SK-N-SH treated with all-trans-retinoic acid at 6 μM for 48 hours (cell line): ENCODE data around the gene CRYBG3.

Experiments used
- ATAC-seq: fragments of 200-7000 bp; cut with Tn5 transposase; 3 replicates; pipeline ENCODE4 v1.9.1; 2020; ENCODE audit warnings: mild to moderate bottlenecking, moderate library complexity
- ARNTL ChIP-seq: fragments of 450-650 bp; formaldehyde crosslinking; IDR thresholded peaks from 2 replicates; pipeline ENCODE4 v1.5.0; 2020; ENCODE audit warnings: low read depth, mild to moderate bottlenecking, moderate library complexity, borderline replicate concordance
- BACH2 ChIP-seq: fragments of 250-450 bp; sonication (Bioruptor Pico); IDR thresholded peaks from 2 replicates; pipeline ENCODE4 v1.9.0; 2021; ENCODE audit warnings: mild to moderate bottlenecking, borderline replicate concordance
- CREB5 ChIP-seq: fragments of 250-450 bp; sonication (Bioruptor Pico); IDR thresholded peaks from 2 replicates; pipeline ENCODE4 v1.5.1; 2020; ENCODE audit warnings: low read depth, mild to moderate bottlenecking, moderate library complexity
- CSDC2 ChIP-seq: fragments of 250-450 bp; sonication (Bioruptor Pico); IDR thresholded peaks from 2 replicates; pipeline ENCODE4 v1.5.0; 2020; ENCODE audit warnings: mild to moderate bottlenecking, moderate library complexity
- CSRNP3 ChIP-seq: fragments of 250-450 bp; sonication (Bioruptor Pico); IDR thresholded peaks from 2 replicates; pipeline ENCODE4 v1.5.1; 2021; ENCODE audit warnings: mild to moderate bottlenecking, moderate library complexity
- ESRRG ChIP-seq: fragments of 250-450 bp; sonication (Bioruptor Pico); IDR thresholded peaks from 2 replicates; pipeline ENCODE4 v1.6.1; 2021; ENCODE audit warnings: mild to moderate bottlenecking
- GLIS3 ChIP-seq: fragments of 250-450 bp; sonication (Bioruptor Pico); IDR thresholded peaks from 2 replicates; pipeline ENCODE4 v1.5.0; 2020; ENCODE audit warnings: mild to moderate bottlenecking, moderate library complexity
- ISL1 ChIP-seq: fragments of 250-450 bp; sonication (Bioruptor Pico); IDR thresholded peaks from 2 replicates; pipeline ENCODE4 v2.1.2; 2022; ENCODE audit warnings: mild to moderate bottlenecking, moderate library complexity
- OSR1 ChIP-seq: fragments of 250-450 bp; sonication (Bioruptor Pico); IDR thresholded peaks from 2 replicates; pipeline ENCODE4 v1.8.0; 2022; ENCODE audit warnings: moderate library complexity, mild to moderate bottlenecking, inconsistent platforms
- PATZ1 ChIP-seq: fragments of 250-450 bp; sonication (Bioruptor Pico); IDR thresholded peaks from 2 replicates; pipeline ENCODE4 v1.8.0; 2020; ENCODE audit warnings: mild to moderate bottlenecking, moderate library complexity, borderline replicate concordance
- POU6F1 ChIP-seq: fragments of 250-450 bp; sonication (Bioruptor Pico); IDR thresholded peaks from 2 replicates; pipeline ENCODE4 v1.8.0; 2021; ENCODE audit warnings: low read depth, mild to moderate bottlenecking, moderate library complexity, borderline replicate concordance
- PPARA ChIP-seq: fragments of 250-450 bp; sonication (Bioruptor Pico); IDR thresholded peaks from 2 replicates; pipeline ENCODE4 v1.5.0; 2020; ENCODE audit warnings: mild to moderate bottlenecking, borderline replicate concordance
- RARB ChIP-seq: fragments of 250-450 bp; sonication (Bioruptor Pico); IDR thresholded peaks from 2 replicates; pipeline ENCODE4 v1.8.0; 2021; ENCODE audit warnings: mild to moderate bottlenecking, moderate library complexity
- SNAI2 ChIP-seq: fragments of 250-450 bp; sonication (Bioruptor Pico); IDR thresholded peaks from 2 replicates; pipeline ENCODE4 v1.5.0; 2020; ENCODE audit warnings: mild to moderate bottlenecking, moderate library complexity
- TCF4 ChIP-seq: fragments of 250-450 bp; sonication (Bioruptor Pico); IDR thresholded peaks from 2 replicates; pipeline ENCODE4 v1.8.0; 2021; ENCODE audit warnings: mild to moderate bottlenecking, moderate library complexity, borderline replicate concordance
- TOX ChIP-seq: fragments of 250-450 bp; sonication (Bioruptor Pico); IDR thresholded peaks from 2 replicates; pipeline ENCODE4 v1.8.0; 2021; ENCODE audit warnings: mild to moderate bottlenecking, moderate library complexity, borderline replicate concordance
- ZC3H10 ChIP-seq: fragments of 250-450 bp; sonication (Bioruptor Pico); IDR thresholded peaks from 2 replicates; pipeline ENCODE4 v1.5.1; 2021; ENCODE audit warnings: mild to moderate bottlenecking, moderate library complexity
- ZFP3 ChIP-seq: fragments of 250-450 bp; sonication (Bioruptor Pico); IDR thresholded peaks from 2 replicates; pipeline ENCODE4 v1.5.0; 2020; ENCODE audit warnings: mild to moderate bottlenecking, moderate library complexity
- ZFP30 ChIP-seq: fragments of 450-650 bp; formaldehyde crosslinking; IDR thresholded peaks from 2 replicates; pipeline ENCODE4 v1.5.0; 2022; ENCODE audit warnings: mild to moderate bottlenecking, moderate library complexity
- ZNF565 ChIP-seq: fragments of 450-650 bp; formaldehyde crosslinking; conservative IDR thresholded peaks from 2 replicates; pipeline ENCODE4 v1.5.0; 2020; ENCODE audit warnings: low read depth, mild to moderate bottlenecking, moderate library complexity
- ZNF70 ChIP-seq: fragments of 450-650 bp; formaldehyde crosslinking; IDR thresholded peaks from 2 replicates; pipeline ENCODE4 v1.5.0; 2020; ENCODE audit warnings: mild to moderate bottlenecking, moderate library complexity
- ZNF8 ChIP-seq: fragments of 450-650 bp; formaldehyde crosslinking; IDR thresholded peaks from 2 replicates; pipeline ENCODE4 v1.5.0; 2020; ENCODE audit warnings: mild to moderate bottlenecking, moderate library complexity
- TF ChIP-seq, protein P1 (sequence below): fragments of 250-450 bp; sonication (Bioruptor Pico); IDR thresholded peaks from 2 replicates; pipeline ENCODE4 v1.5.0; 2020; ENCODE audit warnings: mild to moderate bottlenecking, moderate library complexity

CRYBG3 gene

GRCh38 chr3:97778152-97778551, 43.7 kb upstream of the CRYBG3 start:
- no peak for ATAC-seq
- TF ChIP-seq ARNTL (no peak), ZNF8 (CRISPR knock-in tag) (no peak), PATZ1 (CRISPR knock-in tag) (no peak), CSRNP3 (CRISPR knock-in tag) (no peak), POU6F1 (CRISPR knock-in tag) (no peak), PPARA (CRISPR knock-in tag) (no peak), GLIS3 (no peak), CSDC2 (CRISPR knock-in tag) (no peak), ZNF70 (CRISPR knock-in tag) (no peak), ESRRG (CRISPR knock-in tag) (no peak), ZNF565 (CRISPR knock-in tag) (no peak), ZC3H10 (CRISPR knock-in tag) (no peak), ZFP30 (CRISPR knock-in tag) (no peak), RARB (CRISPR knock-in tag) (no peak), TCF4 (no peak), ZFP3 (CRISPR knock-in tag) (no peak), TOX (CRISPR knock-in tag) (no peak)
- TF ChIP-seq, protein P1, sequence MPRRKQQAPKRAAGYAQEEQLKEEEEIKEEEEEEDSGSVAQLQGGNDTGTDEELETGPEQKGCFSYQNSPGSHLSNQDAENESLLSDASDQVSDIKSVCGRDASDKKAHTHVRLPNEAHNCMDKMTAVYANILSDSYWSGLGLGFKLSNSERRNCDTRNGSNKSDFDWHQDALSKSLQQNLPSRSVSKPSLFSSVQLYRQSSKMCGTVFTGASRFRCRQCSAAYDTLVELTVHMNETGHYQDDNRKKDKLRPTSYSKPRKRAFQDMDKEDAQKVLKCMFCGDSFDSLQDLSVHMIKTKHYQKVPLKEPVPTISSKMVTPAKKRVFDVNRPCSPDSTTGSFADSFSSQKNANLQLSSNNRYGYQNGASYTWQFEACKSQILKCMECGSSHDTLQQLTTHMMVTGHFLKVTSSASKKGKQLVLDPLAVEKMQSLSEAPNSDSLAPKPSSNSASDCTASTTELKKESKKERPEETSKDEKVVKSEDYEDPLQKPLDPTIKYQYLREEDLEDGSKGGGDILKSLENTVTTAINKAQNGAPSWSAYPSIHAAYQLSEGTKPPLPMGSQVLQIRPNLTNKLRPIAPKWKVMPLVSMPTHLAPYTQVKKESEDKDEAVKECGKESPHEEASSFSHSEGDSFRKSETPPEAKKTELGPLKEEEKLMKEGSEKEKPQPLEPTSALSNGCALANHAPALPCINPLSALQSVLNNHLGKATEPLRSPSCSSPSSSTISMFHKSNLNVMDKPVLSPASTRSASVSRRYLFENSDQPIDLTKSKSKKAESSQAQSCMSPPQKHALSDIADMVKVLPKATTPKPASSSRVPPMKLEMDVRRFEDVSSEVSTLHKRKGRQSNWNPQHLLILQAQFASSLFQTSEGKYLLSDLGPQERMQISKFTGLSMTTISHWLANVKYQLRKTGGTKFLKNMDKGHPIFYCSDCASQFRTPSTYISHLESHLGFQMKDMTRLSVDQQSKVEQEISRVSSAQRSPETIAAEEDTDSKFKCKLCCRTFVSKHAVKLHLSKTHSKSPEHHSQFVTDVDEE: no peak
- TF ChIP-seq, all 23 proteins: peak for 0

DNA sequence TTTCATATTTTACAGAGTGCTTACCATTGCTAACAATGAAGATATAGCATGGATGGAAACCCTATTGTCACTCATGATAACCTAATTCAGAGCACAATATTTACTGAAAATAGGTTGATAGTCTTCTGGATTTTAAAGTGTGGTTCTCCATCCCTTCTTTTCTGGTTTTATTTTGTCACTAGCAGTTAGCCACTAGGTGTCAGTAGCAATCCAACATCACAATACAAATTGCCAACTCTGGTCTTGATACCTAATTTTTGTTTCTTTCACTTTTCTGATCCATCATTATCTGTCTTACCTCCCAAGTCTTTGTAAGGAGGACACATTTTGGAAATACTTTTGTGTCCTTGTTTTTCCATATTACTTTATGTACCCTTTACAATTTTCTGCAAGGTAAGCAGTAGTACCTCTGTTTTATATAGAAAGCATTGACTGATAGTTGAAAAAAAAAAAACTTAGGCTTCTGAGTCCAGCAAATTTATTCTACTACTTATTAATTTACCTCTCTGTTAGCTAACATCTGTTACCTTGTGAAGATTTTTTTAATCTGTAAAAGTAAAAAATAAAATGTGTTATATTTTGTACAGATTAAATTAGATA, 28.3 kb upstream of the CRYBG3 start:
- TF ChIP-seq ZFP30 (CRISPR knock-in tag) (no peak), TCF4 (no peak), SNAI2 (CRISPR knock-in tag) (no peak), ZNF8 (CRISPR knock-in tag) (no peak)
- TF ChIP-seq, all 23 proteins: peak for 0

DNA sequence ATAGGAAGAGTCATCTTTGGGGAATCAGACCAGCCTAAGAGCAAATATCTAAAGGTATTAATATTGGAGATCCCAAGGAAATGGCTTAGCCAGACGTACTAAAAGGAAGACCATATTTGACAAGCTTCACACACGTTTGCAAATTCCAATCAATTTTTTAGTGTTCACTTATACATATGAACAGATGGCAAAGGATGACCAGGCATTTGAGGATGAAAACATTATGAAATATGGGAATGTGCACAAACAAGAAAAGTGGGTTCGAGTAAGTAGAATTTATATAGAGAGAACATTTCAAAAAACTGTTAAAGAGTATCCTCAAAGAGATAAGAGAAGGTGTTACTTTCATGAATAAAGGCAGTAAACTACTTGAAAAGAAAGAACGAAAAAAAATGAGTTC, 25.9 kb upstream of the CRYBG3 start:
- TF ChIP-seq CREB5: no peak
- TF ChIP-seq, protein P1: no peak
- no peak for TF ChIP-seq ESRRG (CRISPR knock-in tag)
- TF ChIP-seq TCF4: no peak
- TF ChIP-seq CSDC2 (CRISPR knock-in tag): no peak
- TF ChIP-seq RARB (CRISPR knock-in tag): no peak
- TF ChIP-seq BACH2 (CRISPR knock-in tag): no peak
- TF ChIP-seq ZC3H10 (CRISPR knock-in tag): no peak
- TF ChIP-seq ISL1 (CRISPR knock-in tag): no peak
- TF ChIP-seq OSR1 (CRISPR knock-in tag): no peak

More for the DNA sequence above, 28.3 kb upstream of the CRYBG3 start:
- peak; percentile 73 for ATAC-seq

More for the DNA sequence above, 25.9 kb upstream of the CRYBG3 start:
- no peak for ATAC-seq
